ENCODE measurements around the gene MLLT6. TPM values are rescaled to one million over a fixed set of nuclear protein-coding genes. Genes with fewer than 3 reads are reported as not detected.

The MLLT6 gene
- total RNA-seq, 2 experiments from 2014 or later = 145 to 148 TPM

- Mint-ChIP-seq H3K27me3 (no peaks in the 10 kb centered on the region), H3K27ac (peak overlapping the region; percentile 76), H3K4me3 (no peak overlapping the region), H3K4me1 (ENCODE audit: low read depth) (peaks cover 62% of the 10 kb centered on the region), H3K36me3 (ENCODE audit: low read depth) (peaks cover 69% of the 10 kb centered on the region), H3K9me3 (no peaks in the 10 kb centered on the region)
- intact Hi-C loops (cut with micrococcal nuclease) = loop anchor here (5.0 kb wide), 1 partner anchor 36 kb away; no protein-coding TSS in a partner anchor
- no peak for TF ChIP-seq CTCF (IDR thresholded peaks at IDR 0.05)
- ChIA-PET POLR2A (interaction anchor here (1.2 to 18.4 kb wide), 4 partner anchors 8 to 34 kb away, joined by 3 to 390 read pairs (median 10); partner anchors contain the start of gene MLLT6), CTCF (interaction anchor here (0.8 kb wide), 1 partner anchor 10 kb away, joined by 3 read pairs; no protein-coding TSS in a partner anchor)
- DNase-seq = no peak
- ATAC-seq = no peak
Observed at GRCh38 chr17:38713456-38714075, 8.5 kb downstream of the MLLT6 start.

GRCh38 chr17:38715216-38715943 lies 10.3 kb downstream of the MLLT6 start:
- intact Hi-C loops (cut with micrococcal nuclease) = no loop called here
- no peak for ATAC-seq
- Mint-ChIP-seq H3K36me3 (ENCODE audit: low read depth) (peaks cover 63% of the 10 kb centered on the region), H3K4me1 (ENCODE audit: low read depth) (peaks cover 53% of the 10 kb centered on the region), H3K4me3 (no peak overlapping the region), H3K27me3 (no peaks in the 10 kb centered on the region), H3K9me3 (no peaks in the 10 kb centered on the region), H3K27ac (peak overlapping the region; percentile 84)
- ChIA-PET CTCF (interaction anchor here (1.2 to 3.0 kb wide), 4 partner anchors 8 to 19 kb away, joined by 3 to 16 read pairs (median 4); no protein-coding TSS in a partner anchor), POLR2A (interaction anchor here (0.6 to 18.4 kb wide), 5 partner anchors 6 to 39 kb away, joined by 3 to 390 read pairs (median 8); partner anchors contain the start of genes CISD3 and MLLT6)
- no peak for TF ChIP-seq CTCF (IDR thresholded peaks at IDR 0.05)
- no peak for DNase-seq

- intact Hi-C loops (cut with micrococcal nuclease) = no loop called here
Observed at GRCh38 chr17:38716368-38717005, 11.4 kb downstream of the MLLT6 start.

GRCh38 chr17:38717139-38717745 lies 12.2 kb downstream of the MLLT6 start:
- H3K4me1 Mint-ChIP-seq (ENCODE audit: low read depth) = peaks cover 39% of the 10 kb centered on the region
- intact Hi-C loops (cut with micrococcal nuclease) = no loop called here
- TF ChIP-seq CTCF (IDR thresholded peaks at IDR 0.05) = no peak
- H3K27ac Mint-ChIP-seq = peak overlapping the region; percentile 69
- no peaks in the 10 kb centered on the region for H3K9me3 Mint-ChIP-seq
- ChIA-PET POLR2A (interaction anchor here (15.9 to 18.4 kb wide), 2 partner anchors 5 to 9 kb away, joined by 390 read pairs; partner anchors contain the start of gene MLLT6), CTCF (interaction anchor here (1.4 to 3.0 kb wide), 3 partner anchors 11 to 41 kb away, joined by 5 to 16 read pairs (median 6); no protein-coding TSS in a partner anchor)
- H3K27me3 Mint-ChIP-seq = no peaks in the 10 kb centered on the region
- ATAC-seq = no peak
- DNase-seq = no peak
- no peak overlapping the region for H3K4me3 Mint-ChIP-seq
- peaks cover 57% of the 10 kb centered on the region for H3K36me3 Mint-ChIP-seq (ENCODE audit: low read depth)

More at GRCh38 chr17:38716368-38717005, 11.4 kb downstream of the MLLT6 start:
- CTCF ChIA-PET = interaction anchor here (1.2 to 3.0 kb wide), 5 partner anchors 9 to 40 kb away, joined by 3 to 16 read pairs (median 5); no protein-coding TSS in a partner anchor
- no peaks in the 10 kb centered on the region for H3K27me3 Mint-ChIP-seq
- no peak overlapping the region for H3K4me3 Mint-ChIP-seq
- DNase-seq = no peak
- peak overlapping the region; percentile 69 for H3K27ac Mint-ChIP-seq
- no peaks in the 10 kb centered on the region for H3K9me3 Mint-ChIP-seq
- peaks cover 46% of the 10 kb centered on the region for H3K4me1 Mint-ChIP-seq (ENCODE audit: low read depth)
- ATAC-seq = no peak
- POLR2A ChIA-PET = interaction anchor here (0.8 to 18.4 kb wide), 5 partner anchors 5 to 40 kb away, joined by 3 to 390 read pairs (median 8); partner anchors contain the start of genes CISD3 and MLLT6
- no peak for TF ChIP-seq CTCF (IDR thresholded peaks at IDR 0.05)
- H3K36me3 Mint-ChIP-seq (ENCODE audit: low read depth) = peaks cover 63% of the 10 kb centered on the region

Measured in activated CD8-positive, alpha-beta T cell treated with anti-CD3 and anti-CD28 coated beads for 36 hours (primary cell).